ENCODE data around the gene SLC35G1.

DNA sequence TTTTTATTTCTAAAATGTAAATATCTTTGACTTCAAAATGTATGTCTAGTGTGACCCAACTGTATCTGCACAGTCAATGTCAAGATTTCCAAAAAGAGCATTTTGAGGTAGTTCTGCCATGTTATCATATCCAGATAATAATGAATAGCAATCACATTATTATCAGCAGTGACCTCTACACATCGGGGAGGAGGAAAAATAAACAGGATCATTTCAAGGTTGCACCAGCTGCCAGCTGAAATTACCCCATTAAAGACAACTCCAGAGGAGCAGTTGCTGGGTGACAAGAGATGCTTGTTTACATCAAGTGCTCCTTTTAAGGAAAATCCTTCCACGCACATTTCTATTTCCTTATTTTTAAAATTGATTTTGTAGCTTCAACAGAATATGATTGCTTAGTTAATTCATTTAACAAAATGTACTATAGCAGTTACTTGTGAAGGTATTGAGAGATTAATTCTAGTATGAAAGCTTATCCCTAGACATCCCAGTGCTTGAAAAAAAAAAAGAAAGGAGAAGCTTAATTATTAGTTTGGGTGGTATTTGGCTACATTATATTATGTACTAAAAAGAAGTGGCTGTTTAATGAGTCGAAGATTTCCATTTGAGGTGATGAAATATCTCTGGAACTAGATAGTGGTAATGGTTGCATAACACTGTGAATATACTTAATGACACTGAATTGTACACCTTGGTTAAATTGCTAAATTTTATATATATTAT, 19.3 kb upstream of the SLC35G1 start:
- TF ChIP-seq, protein P1, sequence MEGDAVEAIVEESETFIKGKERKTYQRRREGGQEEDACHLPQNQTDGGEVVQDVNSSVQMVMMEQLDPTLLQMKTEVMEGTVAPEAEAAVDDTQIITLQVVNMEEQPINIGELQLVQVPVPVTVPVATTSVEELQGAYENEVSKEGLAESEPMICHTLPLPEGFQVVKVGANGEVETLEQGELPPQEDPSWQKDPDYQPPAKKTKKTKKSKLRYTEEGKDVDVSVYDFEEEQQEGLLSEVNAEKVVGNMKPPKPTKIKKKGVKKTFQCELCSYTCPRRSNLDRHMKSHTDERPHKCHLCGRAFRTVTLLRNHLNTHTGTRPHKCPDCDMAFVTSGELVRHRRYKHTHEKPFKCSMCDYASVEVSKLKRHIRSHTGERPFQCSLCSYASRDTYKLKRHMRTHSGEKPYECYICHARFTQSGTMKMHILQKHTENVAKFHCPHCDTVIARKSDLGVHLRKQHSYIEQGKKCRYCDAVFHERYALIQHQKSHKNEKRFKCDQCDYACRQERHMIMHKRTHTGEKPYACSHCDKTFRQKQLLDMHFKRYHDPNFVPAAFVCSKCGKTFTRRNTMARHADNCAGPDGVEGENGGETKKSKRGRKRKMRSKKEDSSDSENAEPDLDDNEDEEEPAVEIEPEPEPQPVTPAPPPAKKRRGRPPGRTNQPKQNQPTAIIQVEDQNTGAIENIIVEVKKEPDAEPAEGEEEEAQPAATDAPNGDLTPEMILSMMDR (IDR thresholded peaks at IDR 0.05), result no peak
- TF ChIP-seq POLR2A (IDR thresholded peaks at IDR 0.05) (no peak), POLR2AphosphoS5 (IDR thresholded peaks at IDR 0.05) (no peak)

All from gastroesophageal sphincter (tissue), 3 donors.